ENCODE results near the gene NEK11. TPM values are rescaled to one million over a fixed set of nuclear protein-coding genes. Genes with fewer than 3 reads are reported as not detected.

Gene NEK11
- polyA plus RNA-seq, 3 donors: 15.8 to 22.1 (median 18.1) TPM

DNA sequence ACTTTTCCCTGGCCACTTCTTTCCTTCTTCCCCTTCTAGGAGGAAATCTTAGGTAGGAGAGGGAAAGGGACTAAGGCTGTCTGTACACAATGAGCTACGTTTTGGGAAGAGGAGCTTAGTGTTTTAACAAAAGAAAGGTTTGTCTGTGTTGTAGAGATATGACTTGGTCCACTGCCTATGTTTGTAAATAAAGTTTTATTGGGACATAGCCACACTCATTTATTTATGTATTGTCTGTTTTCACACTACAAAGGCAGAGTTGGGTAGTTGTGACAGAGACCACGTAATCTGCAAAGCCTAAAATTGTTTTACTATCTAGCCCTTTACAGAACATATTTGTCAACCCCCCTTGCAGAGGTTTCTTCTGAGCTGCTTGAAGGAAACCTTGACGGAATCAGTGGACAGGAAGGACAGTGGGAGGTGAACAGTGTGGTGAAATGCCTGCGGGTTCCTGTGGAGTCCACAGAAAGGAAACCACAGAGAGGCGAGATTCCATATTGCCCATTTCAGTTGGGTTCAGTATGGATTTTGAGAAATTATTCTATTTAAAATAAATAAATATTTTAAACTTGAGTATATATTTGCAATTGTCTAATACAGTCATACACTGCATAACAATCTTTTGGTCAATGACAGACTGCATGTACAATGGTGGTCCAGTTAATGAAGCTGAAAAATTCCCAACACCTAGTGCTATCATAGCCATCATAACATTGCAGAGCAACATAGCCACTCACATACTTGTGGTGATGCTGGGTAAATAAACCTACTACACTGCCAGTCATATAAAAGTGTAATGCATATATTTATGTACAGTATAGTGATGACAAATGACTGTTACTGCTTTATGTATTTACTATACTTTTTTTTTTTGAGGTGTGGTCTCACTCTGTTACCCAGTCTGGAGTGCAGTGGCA is 197.0 kb downstream of the NEK11 start:
- DNase-seq: no peak

DNA sequence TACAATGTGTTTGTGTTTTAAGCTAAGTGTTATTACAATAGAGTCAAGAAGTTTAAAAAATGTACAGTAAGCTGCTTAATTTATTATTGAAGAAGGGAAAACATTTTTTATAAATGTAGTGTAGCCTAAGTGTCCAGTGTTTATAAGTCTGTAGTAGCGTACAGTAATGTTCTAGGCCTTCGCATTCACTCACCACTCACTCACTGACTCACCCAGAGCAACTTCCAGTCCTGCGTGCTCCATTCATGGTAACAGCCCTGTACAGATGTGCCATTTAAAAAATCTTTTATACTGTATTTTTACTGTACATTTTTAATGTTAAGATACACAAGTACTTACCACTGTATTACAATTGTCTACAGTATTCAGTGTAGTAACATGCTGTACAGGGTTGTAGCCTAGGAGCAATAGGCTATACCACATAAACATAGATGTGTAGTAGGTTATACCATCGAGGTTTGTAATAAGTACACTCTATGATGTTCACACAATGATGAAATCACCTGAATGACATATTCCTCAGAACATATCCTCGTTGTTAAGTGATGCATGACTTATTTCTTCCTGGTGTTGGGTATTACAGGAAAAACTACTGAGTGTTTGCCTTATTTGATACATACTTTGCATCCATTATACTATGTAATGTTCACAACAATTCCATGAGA is 198.3 kb downstream of the NEK11 start:
- DNase-seq: no peak

DNA sequence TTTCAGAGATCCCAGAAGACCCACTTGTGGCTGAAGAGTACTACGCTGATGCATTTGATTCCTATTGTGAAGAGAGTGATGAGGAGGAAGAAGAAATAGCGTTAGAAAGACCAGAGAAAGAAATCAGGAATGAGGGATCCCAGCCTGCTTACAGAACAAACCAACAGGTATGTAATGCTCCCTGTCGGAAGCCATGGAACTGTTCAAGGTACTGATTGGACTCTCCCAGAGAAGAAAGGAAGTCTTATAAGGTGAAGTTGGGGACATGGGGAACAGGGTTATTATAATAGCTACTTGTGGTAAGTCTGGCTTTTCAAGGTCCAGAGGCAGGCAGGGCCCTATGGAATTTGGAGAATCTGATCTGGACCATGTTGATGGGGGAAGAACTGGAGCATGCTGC is 201.8 kb downstream of the NEK11 start:
- no peak for DNase-seq

GRCh38 chr3:131231710-131232389 is 205.2 kb downstream of the NEK11 start:
- no peak for DNase-seq

DNA sequence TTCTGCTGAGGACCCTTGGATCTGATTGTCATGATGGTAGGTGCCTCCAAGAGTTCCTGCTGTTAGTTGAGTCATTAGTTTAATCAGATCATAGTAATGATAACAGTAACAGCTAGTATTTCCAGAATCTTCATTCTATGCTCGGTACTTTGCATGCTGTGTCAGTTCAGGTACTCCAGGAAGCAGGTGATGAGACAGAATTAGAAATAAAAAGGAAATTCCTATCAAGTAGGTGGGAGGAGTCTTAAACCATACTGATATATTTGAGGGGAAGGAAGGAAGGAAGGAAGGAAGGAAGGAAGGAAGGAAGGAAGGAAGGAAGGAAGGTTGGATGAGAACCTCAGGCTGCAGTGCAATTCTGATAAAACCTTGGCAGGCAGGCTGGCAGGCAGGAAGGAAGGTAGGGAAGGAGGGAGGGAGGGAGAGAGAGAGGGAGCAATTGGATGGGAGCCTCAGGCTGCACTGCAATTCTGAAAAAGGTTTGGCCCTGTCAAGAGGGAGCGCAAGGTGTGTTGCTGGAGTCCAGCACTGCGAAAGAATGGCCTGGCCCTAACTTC is 206.1 kb downstream of the NEK11 start:
- no peak for DNase-seq

- DNase-seq: no peak
Observed at GRCh38 chr3:131233900-131234668, 207.4 kb downstream of the NEK11 start.

DNA sequence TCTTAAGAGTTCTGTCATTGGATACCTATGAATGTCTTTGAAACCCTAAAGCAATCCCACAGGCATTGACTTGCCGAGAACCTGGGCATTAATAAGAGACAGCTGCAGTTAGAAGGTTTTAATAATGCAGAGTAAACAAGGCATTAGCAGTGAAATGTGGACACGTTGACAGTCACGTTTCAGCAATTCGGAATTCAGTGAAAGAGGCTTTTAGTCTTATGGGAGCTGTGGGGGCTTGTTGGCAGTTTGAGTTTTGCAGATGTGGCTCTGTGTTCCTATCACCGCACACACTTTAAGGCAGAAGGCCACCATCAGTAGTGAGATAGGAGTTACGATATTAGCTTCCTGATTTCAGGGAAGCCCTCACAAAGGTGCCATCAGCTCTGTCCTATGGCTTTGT is 209.7 kb downstream of the NEK11 start:
- DNase-seq: no peak

- DNase-seq: no peak
Observed at GRCh38 chr3:131238496-131238895, 211.8 kb downstream of the NEK11 start.

DNA sequence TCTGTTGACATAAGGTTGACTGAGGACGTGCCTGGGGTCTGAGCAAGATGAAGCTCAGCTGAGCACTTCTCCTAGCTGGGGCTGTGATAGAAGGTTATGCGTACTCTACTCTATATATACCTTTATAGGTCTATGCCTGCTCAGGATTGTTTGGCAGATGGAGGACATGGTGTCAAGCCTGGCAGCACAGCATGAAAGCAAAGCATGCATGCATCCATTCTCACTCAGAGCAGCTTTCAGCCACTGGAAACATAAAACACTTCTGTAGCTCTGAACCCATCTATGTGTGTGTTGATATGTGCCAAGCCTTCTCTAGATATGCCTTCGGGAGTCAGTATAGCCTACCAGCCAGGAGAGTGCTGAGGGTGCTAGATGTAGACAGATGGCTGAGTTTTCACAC is 212.6 kb downstream of the NEK11 start:
- no peak for DNase-seq

DNA sequence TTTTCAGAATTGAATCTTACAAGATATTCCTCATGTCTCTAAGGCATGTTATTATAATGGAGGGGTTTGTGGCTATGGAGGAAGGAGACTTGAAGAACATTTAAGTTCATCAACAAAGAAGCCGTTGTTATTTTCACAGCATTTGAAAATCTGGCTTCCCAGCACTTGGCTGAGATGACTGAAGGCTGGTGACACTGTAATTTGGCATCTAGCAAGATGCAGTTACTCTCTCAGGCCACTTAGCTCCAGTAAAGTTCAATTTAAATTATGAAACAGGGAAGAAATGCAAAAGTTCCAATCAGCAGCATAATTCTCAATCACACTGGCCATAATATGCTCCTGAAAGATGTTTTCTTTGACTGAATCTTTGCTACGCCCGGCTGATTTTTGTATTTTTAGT is 215.5 kb downstream of the NEK11 start:
- no peak for DNase-seq

GRCh38 chr3:131250466-131250865 is 223.8 kb downstream of the NEK11 start:
- no peak for DNase-seq

- DNase-seq: no peak
Observed at GRCh38 chr3:131260525-131260924, 233.8 kb downstream of the NEK11 start.

DNA sequence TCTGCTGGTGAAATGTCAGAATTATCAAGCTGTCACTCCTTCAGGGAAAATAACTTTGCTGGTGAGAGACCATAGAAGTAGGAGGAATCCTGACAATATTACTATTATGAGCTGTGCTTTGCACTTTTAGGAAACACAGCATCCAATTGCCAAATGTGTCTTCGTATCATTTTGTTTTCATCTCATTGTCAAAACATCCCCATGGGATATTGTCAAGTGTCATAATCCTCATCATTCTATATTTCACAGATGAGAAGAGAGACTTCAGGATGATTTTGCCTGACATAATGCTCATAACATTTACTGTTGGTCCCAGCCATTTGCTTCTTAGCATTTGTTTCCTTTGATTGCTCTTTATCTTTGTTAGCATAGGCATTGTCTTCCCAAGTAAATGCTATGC is 234.4 kb downstream of the NEK11 start:
- no peak for DNase-seq

GRCh38 chr3:131275556-131275955 is 248.9 kb downstream of the NEK11 start:
- no peak for DNase-seq

DNA sequence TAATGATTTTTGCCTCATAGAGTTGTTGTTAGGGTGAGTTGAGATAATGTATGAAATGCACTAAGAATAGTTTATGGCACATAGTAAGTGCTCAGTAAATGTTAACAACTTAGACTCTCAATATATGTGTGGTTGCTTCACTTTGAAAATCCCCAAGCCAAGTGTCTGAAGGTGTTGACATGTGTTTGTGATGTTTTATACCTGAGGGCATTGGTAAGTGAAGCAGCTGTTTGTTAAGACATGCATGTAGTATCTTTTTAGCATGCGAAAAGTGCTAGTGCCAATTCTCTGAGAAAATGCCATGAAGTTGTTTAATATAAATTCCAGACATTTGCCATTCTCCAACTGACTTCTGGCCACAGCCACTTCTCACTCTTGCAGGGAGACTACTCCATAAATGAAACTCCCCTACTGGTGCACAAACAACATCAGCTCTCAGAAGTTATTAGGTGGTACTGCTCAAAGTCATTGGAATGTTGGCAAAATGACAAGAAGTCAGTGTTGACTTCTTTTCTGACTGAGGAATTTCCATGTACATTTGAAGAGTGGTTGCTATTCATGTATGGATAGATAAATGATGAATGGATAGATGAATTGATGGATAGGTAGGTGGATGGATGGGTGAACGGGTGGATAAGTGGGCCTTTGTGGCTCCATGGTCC is 251.3 kb downstream of the NEK11 start:
- DNase-seq: peak; percentile 17

DNA sequence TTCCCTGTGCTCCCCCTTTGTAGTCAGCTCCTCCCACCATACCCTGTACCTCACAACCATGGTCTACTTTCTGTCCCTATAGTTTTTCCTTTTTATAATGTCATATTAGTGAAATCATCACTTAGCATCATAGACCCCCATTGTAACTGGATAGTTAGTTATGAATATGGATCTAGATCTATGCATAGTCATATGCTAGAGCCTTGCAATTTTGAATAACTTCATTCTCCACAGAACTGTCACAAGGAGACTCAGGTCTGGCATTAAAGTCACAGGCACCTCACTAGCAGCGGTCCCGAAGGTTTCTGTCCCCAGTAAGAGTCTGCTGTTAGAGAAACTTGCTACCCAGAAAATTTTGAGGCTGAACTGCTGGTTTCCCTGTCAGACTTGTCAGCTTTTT is 252.9 kb downstream of the NEK11 start:
- DNase-seq: no peak

DNA sequence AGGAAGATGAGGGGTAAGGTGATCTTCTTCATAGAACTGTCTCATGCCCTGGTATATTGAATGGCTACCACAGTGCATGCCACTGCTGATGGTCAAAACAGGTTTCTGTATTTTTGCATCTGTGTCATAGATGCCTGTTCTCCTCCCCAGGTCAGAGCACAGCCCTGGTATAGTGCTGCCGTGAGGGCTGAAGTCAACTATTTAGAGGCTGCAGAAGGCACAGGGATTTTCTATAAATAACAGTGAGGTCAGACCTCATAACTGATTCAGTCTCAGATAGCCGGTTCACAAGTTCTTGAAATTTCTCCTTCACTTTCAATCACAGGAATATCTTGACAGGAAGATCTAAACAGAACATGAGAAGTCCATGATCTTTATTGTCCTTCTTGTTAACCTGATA is 255.7 kb downstream of the NEK11 start:
- no peak for DNase-seq

DNA sequence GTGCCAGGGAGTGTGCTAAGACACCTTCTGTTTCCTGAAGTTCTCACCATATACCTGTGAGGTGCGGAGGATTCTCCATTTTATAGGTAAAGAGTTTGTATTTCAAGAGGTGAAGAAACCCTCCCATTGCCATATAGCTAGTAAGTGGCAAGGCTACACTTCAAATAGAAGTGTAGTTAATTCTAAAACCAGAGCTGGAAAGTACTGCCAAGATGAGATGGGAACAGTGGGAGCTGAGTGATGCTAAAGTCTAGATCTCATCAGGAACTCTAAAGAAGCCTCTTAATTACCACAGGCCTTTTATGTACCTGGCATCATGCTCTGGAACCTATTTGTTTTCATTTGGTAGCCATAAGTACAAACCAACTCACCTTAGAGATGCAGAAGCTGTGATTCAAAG is 256.3 kb downstream of the NEK11 start:
- no peak for DNase-seq

- peak; percentile 86 for DNase-seq
Observed at GRCh38 chr3:131283862-131284261, 257.2 kb downstream of the NEK11 start.

GRCh38 chr3:131284302-131284701 is 257.6 kb downstream of the NEK11 start:
- no peak for DNase-seq

- DNase-seq: no peak
Observed at GRCh38 chr3:131285456-131285855, 258.8 kb downstream of the NEK11 start.
